SK-N-SH treated with all-trans-retinoic acid at 6 μM for 48 hours (cell line): ENCODE measurements around the gene CFD.

Experiments
- ATAC-seq: fragments of 200-7000 bp; cut with Tn5 transposase; 3 replicates; pipeline ENCODE4 v1.9.1; 2020; ENCODE audit warnings: mild to moderate bottlenecking, moderate library complexity
- CSDC2 ChIP-seq: fragments of 250-450 bp; sonication (Bioruptor Pico); IDR thresholded peaks from 2 replicates; pipeline ENCODE4 v1.5.0; 2020; ENCODE audit warnings: mild to moderate bottlenecking, moderate library complexity
- CSRNP3 ChIP-seq: fragments of 250-450 bp; sonication (Bioruptor Pico); IDR thresholded peaks from 2 replicates; pipeline ENCODE4 v1.5.1; 2021; ENCODE audit warnings: mild to moderate bottlenecking, moderate library complexity
- ESRRG ChIP-seq: fragments of 250-450 bp; sonication (Bioruptor Pico); IDR thresholded peaks from 2 replicates; pipeline ENCODE4 v1.6.1; 2021; ENCODE audit warnings: mild to moderate bottlenecking
- ISL1 ChIP-seq: fragments of 250-450 bp; sonication (Bioruptor Pico); IDR thresholded peaks from 2 replicates; pipeline ENCODE4 v2.1.2; 2022; ENCODE audit warnings: mild to moderate bottlenecking, moderate library complexity
- OSR1 ChIP-seq: fragments of 250-450 bp; sonication (Bioruptor Pico); IDR thresholded peaks from 2 replicates; pipeline ENCODE4 v1.8.0; 2022; ENCODE audit warnings: moderate library complexity, mild to moderate bottlenecking, inconsistent platforms
- PATZ1 ChIP-seq: fragments of 250-450 bp; sonication (Bioruptor Pico); IDR thresholded peaks from 2 replicates; pipeline ENCODE4 v1.8.0; 2020; ENCODE audit warnings: mild to moderate bottlenecking, moderate library complexity, borderline replicate concordance
- PPARA ChIP-seq: fragments of 250-450 bp; sonication (Bioruptor Pico); IDR thresholded peaks from 2 replicates; pipeline ENCODE4 v1.5.0; 2020; ENCODE audit warnings: mild to moderate bottlenecking, borderline replicate concordance
- TCF4 ChIP-seq: fragments of 250-450 bp; sonication (Bioruptor Pico); IDR thresholded peaks from 2 replicates; pipeline ENCODE4 v1.8.0; 2021; ENCODE audit warnings: mild to moderate bottlenecking, moderate library complexity, borderline replicate concordance
- TSHZ2 ChIP-seq: fragments of 250-450 bp; sonication (Bioruptor Pico); IDR thresholded peaks from 2 replicates; pipeline ENCODE4 v1.5.0; 2020; ENCODE audit warnings: mild to moderate bottlenecking, moderate library complexity
- ZFP3 ChIP-seq: fragments of 250-450 bp; sonication (Bioruptor Pico); IDR thresholded peaks from 2 replicates; pipeline ENCODE4 v1.5.0; 2020; ENCODE audit warnings: mild to moderate bottlenecking, moderate library complexity
- ZFP30 ChIP-seq: fragments of 450-650 bp; formaldehyde crosslinking; IDR thresholded peaks from 2 replicates; pipeline ENCODE4 v1.5.0; 2022; ENCODE audit warnings: mild to moderate bottlenecking, moderate library complexity
- ZNF565 ChIP-seq: fragments of 450-650 bp; formaldehyde crosslinking; conservative IDR thresholded peaks from 2 replicates; pipeline ENCODE4 v1.5.0; 2020; ENCODE audit warnings: low read depth, mild to moderate bottlenecking, moderate library complexity
- ZNF70 ChIP-seq: fragments of 450-650 bp; formaldehyde crosslinking; IDR thresholded peaks from 2 replicates; pipeline ENCODE4 v1.5.0; 2020; ENCODE audit warnings: mild to moderate bottlenecking, moderate library complexity
- TF ChIP-seq, protein P1 (sequence below): fragments of 250-450 bp; sonication (Bioruptor Pico); IDR thresholded peaks from 2 replicates; pipeline ENCODE4 v1.5.1; 2020; ENCODE audit warnings: low read depth, mild to moderate bottlenecking, moderate library complexity
- TF ChIP-seq, protein P2 (sequence below): fragments of 250-450 bp; sonication (Bioruptor Pico); IDR thresholded peaks from 2 replicates; pipeline ENCODE4 v1.8.0; 2021; ENCODE audit warnings: low read depth, mild to moderate bottlenecking, moderate library complexity, borderline replicate concordance

Gene CFD

GRCh38 chr19:868458-869244 is 9.2 kb downstream of the CFD start:
- no peak for ATAC-seq
- no peak for TF ChIP-seq ZNF565 (CRISPR knock-in tag)
- TF ChIP-seq CSRNP3 (CRISPR knock-in tag): no peak
- no peak for TF ChIP-seq OSR1
- no peak for TF ChIP-seq PPARA
- TF ChIP-seq, protein P1, sequence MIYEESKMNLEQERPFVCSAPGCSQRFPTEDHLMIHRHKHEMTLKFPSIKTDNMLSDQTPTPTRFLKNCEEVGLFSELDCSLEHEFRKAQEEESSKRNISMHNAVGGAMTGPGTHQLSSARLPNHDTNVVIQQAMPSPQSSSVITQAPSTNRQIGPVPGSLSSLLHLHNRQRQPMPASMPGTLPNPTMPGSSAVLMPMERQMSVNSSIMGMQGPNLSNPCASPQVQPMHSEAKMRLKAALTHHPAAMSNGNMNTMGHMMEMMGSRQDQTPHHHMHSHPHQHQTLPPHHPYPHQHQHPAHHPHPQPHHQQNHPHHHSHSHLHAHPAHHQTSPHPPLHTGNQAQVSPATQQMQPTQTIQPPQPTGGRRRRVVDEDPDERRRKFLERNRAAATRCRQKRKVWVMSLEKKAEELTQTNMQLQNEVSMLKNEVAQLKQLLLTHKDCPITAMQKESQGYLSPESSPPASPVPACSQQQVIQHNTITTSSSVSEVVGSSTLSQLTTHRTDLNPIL: no peak
- TF ChIP-seq ISL1 (CRISPR knock-in tag): no peak
- no peak for TF ChIP-seq ZFP30 (CRISPR knock-in tag)
- TF ChIP-seq ZNF70 (CRISPR knock-in tag): no peak
- TF ChIP-seq TSHZ2: no peak
- TF ChIP-seq, protein P2, sequence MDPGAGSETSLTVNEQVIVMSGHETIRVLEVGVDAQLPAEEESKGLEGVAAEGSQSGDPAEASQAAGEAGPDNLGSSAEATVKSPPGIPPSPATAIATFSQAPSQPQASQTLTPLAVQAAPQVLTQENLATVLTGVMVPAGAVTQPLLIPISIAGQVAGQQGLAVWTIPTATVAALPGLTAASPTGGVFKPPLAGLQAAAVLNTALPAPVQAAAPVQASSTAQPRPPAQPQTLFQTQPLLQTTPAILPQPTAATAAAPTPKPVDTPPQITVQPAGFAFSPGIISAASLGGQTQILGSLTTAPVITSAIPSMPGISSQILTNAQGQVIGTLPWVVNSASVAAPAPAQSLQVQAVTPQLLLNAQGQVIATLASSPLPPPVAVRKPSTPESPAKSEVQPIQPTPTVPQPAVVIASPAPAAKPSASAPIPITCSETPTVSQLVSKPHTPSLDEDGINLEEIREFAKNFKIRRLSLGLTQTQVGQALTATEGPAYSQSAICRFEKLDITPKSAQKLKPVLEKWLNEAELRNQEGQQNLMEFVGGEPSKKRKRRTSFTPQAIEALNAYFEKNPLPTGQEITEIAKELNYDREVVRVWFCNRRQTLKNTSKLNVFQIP (CRISPR knock-in tag): no peak
- no peak for TF ChIP-seq ZFP3 (CRISPR knock-in tag)
- no peak for TF ChIP-seq ESRRG

DNA sequence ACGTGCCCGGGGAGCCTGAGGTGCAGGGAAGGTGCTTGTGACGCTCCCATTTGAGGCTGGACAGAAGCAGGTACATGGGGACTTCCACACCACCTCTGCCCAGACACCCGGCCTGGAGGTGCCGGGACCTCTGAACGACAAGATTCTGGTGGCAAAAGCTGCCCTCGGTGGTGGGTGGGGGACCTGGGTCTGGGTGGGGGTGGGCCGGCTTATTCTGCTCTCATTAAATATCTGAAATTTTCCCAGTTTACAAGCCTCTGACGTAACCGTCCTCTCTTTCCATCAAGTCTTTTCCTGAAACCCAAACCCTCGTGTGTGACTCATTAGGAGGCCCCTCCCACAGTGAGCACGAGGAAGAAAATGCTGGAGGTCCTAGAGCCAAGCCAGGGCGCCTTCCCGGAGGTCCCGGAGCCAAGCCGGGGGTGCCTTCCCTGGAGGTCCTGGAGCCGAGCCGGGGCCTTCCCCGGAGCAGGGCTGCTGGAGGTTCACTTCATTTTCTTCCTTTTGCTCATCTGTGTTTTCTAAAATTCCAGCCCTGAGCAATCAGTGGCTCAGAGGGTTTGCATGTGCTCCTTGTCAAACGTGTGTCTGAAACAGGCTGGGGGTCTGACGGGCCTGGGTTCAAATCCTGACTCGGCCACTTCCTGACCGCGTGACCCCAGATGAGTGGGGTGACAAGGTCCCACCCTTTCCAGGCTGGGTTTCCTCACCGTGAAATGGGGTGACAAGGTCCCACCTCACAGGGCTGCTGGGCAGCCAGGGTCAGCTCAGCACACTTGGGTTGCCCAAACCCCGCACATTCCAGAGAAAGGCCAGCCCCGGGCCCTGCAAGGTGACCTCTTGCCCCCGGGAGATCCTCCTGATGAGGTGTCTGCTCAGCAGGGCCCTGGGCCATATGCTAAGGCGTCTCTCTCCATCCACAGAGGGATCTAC is 10.0 kb downstream of the CFD start:
- peak; percentile 74 for ATAC-seq

DNA sequence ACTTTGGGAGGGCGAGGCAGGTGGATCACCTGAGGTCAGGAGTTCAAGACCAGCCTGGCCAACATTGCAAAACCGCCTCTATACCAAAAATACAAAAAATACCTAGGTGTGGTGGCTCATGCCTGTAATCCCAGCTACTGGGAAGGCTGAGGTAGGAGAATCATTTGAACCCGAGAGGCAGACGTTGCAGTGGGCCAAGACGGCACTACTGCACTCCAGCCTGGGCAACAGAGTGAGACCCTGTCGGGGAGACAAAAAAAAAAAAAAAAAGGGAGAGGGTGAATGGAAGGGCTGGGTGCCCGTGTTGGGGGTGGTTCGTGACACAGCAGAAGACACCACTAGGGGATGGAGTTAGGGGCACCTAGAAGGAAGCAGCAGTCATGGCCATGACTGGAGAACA is 10.8 kb downstream of the CFD start:
- no peak for ATAC-seq
- TF ChIP-seq, protein P1: no peak
- TF ChIP-seq OSR1 (no peak), CSRNP3 (CRISPR knock-in tag) (no peak), CSDC2 (CRISPR knock-in tag) (no peak), ZNF70 (CRISPR knock-in tag) (no peak), TCF4 (no peak), ZFP30 (CRISPR knock-in tag) (no peak), ZFP3 (CRISPR knock-in tag) (no peak), ESRRG (no peak)

More for the DNA sequence above, 10.0 kb downstream of the CFD start:
- TF ChIP-seq ISL1 (CRISPR knock-in tag) (no peak), PATZ1 (CRISPR knock-in tag) (0 out of 2 replicates have a peak, but pooled peaks have one; percentile 37)
